Measurements from ENCODE around the gene BLCAP. TPM values are rescaled to one million over a fixed set of nuclear protein-coding genes. Genes with fewer than 3 reads are reported as not detected.

BLCAP gene
- total RNA-seq, 1 experiment from 2014 or later = 129 TPM

DNA sequence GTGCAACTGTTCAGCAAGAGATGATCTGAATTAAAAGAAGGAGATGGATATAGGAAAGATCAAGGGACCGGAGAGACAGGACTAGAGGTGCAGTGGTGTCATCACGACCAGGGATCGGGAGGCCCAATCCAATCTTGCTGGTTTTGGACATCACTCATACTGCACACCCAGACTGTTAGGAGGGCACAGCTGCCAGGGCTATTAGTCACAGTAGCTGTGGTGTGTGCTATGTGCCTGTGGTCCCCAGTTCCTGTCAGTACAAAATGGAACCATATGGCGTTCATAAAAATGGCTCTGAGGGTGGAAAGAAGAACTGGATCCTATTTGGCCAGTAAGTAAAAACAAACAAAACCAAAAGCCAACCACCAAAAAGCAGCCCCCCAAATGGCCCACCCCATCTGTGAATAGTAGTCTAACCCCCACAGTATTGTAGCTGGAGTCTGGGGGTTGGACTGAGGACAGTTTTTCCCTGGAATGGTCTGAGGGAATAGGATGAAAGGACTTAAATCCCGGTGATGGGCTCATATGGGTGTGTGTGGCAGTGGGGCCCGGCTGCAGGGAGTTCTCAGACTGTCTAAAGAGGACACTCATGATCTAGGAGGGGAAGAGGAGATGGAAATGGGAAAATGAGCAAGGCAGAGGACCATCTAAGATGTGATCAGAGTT lies 15.9 kb downstream of the BLCAP start:
- Mint-ChIP-seq H3K27ac (ENCODE audit: unreplicated experiment) (no peak overlapping the region), H3K9me3 (ENCODE audit: unreplicated experiment) (no peaks in the 10 kb centered on the region), H3K36me3 (ENCODE audit: insufficient read depth, unreplicated experiment) (peaks cover 30% of the 10 kb centered on the region), H3K4me3 (ENCODE audit: unreplicated experiment) (no peak overlapping the region), H3K27me3 (ENCODE audit: insufficient read depth, unreplicated experiment) (no peaks in the 10 kb centered on the region), H3K4me1 (ENCODE audit: low read depth, unreplicated experiment) (no peaks in the 10 kb centered on the region)
- TF ChIP-seq, protein P1, sequence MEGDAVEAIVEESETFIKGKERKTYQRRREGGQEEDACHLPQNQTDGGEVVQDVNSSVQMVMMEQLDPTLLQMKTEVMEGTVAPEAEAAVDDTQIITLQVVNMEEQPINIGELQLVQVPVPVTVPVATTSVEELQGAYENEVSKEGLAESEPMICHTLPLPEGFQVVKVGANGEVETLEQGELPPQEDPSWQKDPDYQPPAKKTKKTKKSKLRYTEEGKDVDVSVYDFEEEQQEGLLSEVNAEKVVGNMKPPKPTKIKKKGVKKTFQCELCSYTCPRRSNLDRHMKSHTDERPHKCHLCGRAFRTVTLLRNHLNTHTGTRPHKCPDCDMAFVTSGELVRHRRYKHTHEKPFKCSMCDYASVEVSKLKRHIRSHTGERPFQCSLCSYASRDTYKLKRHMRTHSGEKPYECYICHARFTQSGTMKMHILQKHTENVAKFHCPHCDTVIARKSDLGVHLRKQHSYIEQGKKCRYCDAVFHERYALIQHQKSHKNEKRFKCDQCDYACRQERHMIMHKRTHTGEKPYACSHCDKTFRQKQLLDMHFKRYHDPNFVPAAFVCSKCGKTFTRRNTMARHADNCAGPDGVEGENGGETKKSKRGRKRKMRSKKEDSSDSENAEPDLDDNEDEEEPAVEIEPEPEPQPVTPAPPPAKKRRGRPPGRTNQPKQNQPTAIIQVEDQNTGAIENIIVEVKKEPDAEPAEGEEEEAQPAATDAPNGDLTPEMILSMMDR (IDR thresholded peaks at IDR 0.05; ENCODE audit: insufficient read depth in 1 of 2, low read depth in 1 of 2, low read length in 1 of 2, severe bottlenecking in 1 of 2, unreplicated experiment in 1 of 2) = no peak
- BruUV-seq (replicated peaks) = no TSS peak
- CTCF ChIA-PET = no interaction called here
- Histone ChIP-seq H3K9me3 (no peaks in the 10 kb centered on the region), H3K27me3 (replicated peaks; ENCODE audit: control insufficient read depth, insufficient read depth, low read length) (no peaks in the 10 kb centered on the region), H3K36me3 (ENCODE audit: control insufficient read depth, insufficient read depth, low read length) (peaks cover 15% of the 10 kb centered on the region), H3K4me3 (ENCODE audit: low read depth, low read length) (no peak overlapping the region), H3K4me1 (no peaks in the 10 kb centered on the region)
- intact Hi-C loops (cut with micrococcal nuclease; ENCODE audit: unreplicated experiment) = no loop called here
- no peak for DNase-seq
- POLR2A ChIA-PET = interaction anchor here (0.6 to 0.7 kb wide), 2 partner anchors 10 to 256 kb away, joined by 4 to 9 read pairs; no protein-coding TSS in a partner anchor

DNA sequence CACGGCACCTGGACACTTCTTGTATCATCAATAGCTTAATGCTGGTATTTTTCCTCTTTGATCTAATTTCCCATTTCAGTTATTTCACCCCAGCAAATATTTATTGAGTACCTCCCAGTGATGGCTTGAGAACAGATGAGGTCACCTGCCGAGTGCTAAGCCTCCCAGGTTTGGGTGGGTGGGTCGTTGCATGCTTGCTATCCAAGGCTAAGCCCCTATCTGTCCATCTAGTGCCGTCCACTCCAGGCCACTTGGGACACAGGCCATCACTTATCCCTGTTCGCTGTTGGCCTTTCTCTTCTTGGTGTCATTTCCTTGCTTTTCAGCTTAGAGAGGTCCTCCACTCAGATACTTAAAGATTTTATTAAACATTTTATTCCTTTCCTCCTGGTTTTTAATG lies 17.4 kb downstream of the BLCAP start:
- no peak for DNase-seq
- Mint-ChIP-seq H3K27me3 (ENCODE audit: insufficient read depth, unreplicated experiment) (no peaks in the 10 kb centered on the region), H3K4me1 (ENCODE audit: low read depth, unreplicated experiment) (no peaks in the 10 kb centered on the region), H3K36me3 (ENCODE audit: insufficient read depth, unreplicated experiment) (peaks cover 17% of the 10 kb centered on the region), H3K27ac (ENCODE audit: unreplicated experiment) (no peak overlapping the region), H3K4me3 (ENCODE audit: unreplicated experiment) (no peak overlapping the region), H3K9me3 (ENCODE audit: unreplicated experiment) (no peaks in the 10 kb centered on the region)
- H3K4me1 ChIP-seq = peaks cover 7% of the 10 kb centered on the region
- TF ChIP-seq, protein P1 (IDR thresholded peaks at IDR 0.05; ENCODE audit: insufficient read depth in 1 of 2, low read depth in 1 of 2, low read length in 1 of 2, severe bottlenecking in 1 of 2, unreplicated experiment in 1 of 2) = no peak
- BruUV-seq (replicated peaks) = no TSS peak
- H3K36me3 ChIP-seq (ENCODE audit: control insufficient read depth, insufficient read depth, low read length) = peaks cover 7% of the 10 kb centered on the region
- H3K4me3 ChIP-seq (ENCODE audit: low read depth, low read length) = no peak overlapping the region
- H3K9me3 ChIP-seq = no peaks in the 10 kb centered on the region
- ChIA-PET POLR2A (no interaction called here), CTCF (no interaction called here)
- intact Hi-C loops (cut with micrococcal nuclease; ENCODE audit: unreplicated experiment) = no loop called here
- H3K27me3 ChIP-seq (replicated peaks; ENCODE audit: control insufficient read depth, insufficient read depth, low read length) = no peaks in the 10 kb centered on the region

DNA sequence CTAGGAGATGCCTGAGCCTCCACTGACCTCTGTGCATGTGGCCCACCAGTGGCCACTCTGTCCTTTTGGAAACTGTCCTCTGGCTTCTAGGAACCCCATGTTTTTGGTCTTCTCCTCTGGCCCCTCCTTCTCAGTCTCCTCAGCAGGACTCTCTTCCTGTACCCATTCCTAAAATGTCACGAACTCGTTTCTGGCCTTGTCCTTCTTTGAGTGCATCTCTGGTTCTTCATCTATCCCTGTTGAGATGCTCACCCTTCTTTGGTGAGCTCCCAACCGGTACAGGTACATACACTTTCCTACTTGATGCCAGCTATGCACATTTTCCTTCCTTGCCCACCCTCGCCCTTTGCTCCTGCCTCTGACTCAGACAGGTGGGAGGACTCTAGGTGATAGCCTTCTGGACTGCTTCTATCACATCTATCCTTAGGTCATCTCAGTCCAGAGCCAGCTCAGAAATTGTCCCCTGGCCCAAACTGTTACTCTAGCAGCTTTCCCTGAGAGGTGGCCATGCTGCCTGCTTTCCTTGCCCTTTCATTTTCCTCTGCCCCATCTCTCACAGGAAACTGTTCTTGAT lies 21.4 kb downstream of the BLCAP start:
- Mint-ChIP-seq H3K4me3 (ENCODE audit: unreplicated experiment) (no peak overlapping the region), H3K9me3 (ENCODE audit: unreplicated experiment) (no peaks in the 10 kb centered on the region), H3K27ac (ENCODE audit: unreplicated experiment) (no peak overlapping the region), H3K27me3 (ENCODE audit: insufficient read depth, unreplicated experiment) (no peaks in the 10 kb centered on the region), H3K4me1 (ENCODE audit: low read depth, unreplicated experiment) (no peaks in the 10 kb centered on the region), H3K36me3 (ENCODE audit: insufficient read depth, unreplicated experiment) (peaks cover 8% of the 10 kb centered on the region)
- Histone ChIP-seq H3K9me3 (no peaks in the 10 kb centered on the region), H3K36me3 (ENCODE audit: control insufficient read depth, insufficient read depth, low read length) (no peaks in the 10 kb centered on the region), H3K4me3 (ENCODE audit: low read depth, low read length) (no peak overlapping the region), H3K27me3 (replicated peaks; ENCODE audit: control insufficient read depth, insufficient read depth, low read length) (no peaks in the 10 kb centered on the region), H3K4me1 (peaks cover 7% of the 10 kb centered on the region)
- TF ChIP-seq, protein P1 (IDR thresholded peaks at IDR 0.05; ENCODE audit: insufficient read depth in 1 of 2, low read depth in 1 of 2, low read length in 1 of 2, severe bottlenecking in 1 of 2, unreplicated experiment in 1 of 2) = no peak
- BruUV-seq (replicated peaks) = no TSS peak
- ChIA-PET POLR2A (interaction anchor here (0.5 to 1.0 kb wide), 2 partner anchors 13 to 163 kb away, joined by 3 read pairs; no protein-coding TSS in a partner anchor), CTCF (interaction anchor here (0.6 to 1.1 kb wide), 7 partner anchors 11 to 1079 kb away, joined by 3 to 4 read pairs (median 3); partner anchors contain the start of gene BLCAP)
- peak in 1 of 2 experiments; percentile 33 for DNase-seq
- intact Hi-C loops (cut with micrococcal nuclease; ENCODE audit: unreplicated experiment) = no loop called here

Measured in Caco-2 (cell line).